Uterus (tissue), 4 donors: ENCODE results near the gene ZNF385C. TPM values are rescaled to one million over a fixed set of nuclear protein-coding genes. Genes with fewer than 3 reads are reported as not detected.

Source experiments
- DNase-seq, 2 donors: peaks; one replicate each; pipeline ENCODE4 v3.0.0-alpha.2; 2019 to 2020
- H3K27ac ChIP-seq, 2 donors: fragments of 200-600 bp; sonication (generic); 1 replicate in 1 of 2; 2 replicates in 1 of 2; pipeline ENCODE4 v1.5.1; 2016 to 2018
- H3K27me3 ChIP-seq, 2 donors: fragments of 200-600 bp; sonication (generic); one replicate each; pipeline ENCODE4 v1.5.1; 2018 to 2019; ENCODE audit warnings: control low read depth in 1 of 2
- H3K36me3 ChIP-seq, 2 donors: fragments of 200-600 bp; sonication (generic); one replicate each; pipeline ENCODE4 v1.5.1; 2019; ENCODE audit warnings: control low read depth in 1 of 2
- H3K4me1 ChIP-seq, 2 donors: fragments of 200-600 bp; sonication (generic); one replicate each; pipeline ENCODE4 v1.5.1; 2018 to 2019; ENCODE audit warnings: control low read depth in 1 of 2
- H3K4me3 ChIP-seq, 2 donors: fragments of 200-600 bp; sonication (generic); 1 replicate in 1 of 2; 2 replicates in 1 of 2; pipeline ENCODE4 v1.5.1; 2018 to 2019; ENCODE audit warnings: mild to moderate bottlenecking in 1 of 2
- H3K9me3 ChIP-seq, 2 donors: fragments of 200-600 bp; sonication (generic); one replicate each; pipeline ENCODE4 v1.5.1; 2019; ENCODE audit warnings: control low read depth in 1 of 2
- POLR2A ChIP-seq, 2 donors: fragments of 450-650 bp; IDR thresholded peaks; one replicate each; pipeline ENCODE4 v1.6.1; 2016; ENCODE audit warnings: antibody characterized with exemption in 2 of 2, mild to moderate bottlenecking in 1 of 2, moderate library complexity in 1 of 2
- intact Hi-C: fragments of 100-400 bp; cut with DNase I; formaldehyde crosslinking; loops from one replicate; pipeline ENCODE4 v1.15.1; 2023; ENCODE audit warnings: low total_unique reads
- total RNA-seq, 4 donors: library from RNA; depleted of rRNA in 3 of 4; stranded (reverse); fragments of >200 nt in 3 of 4; gene quantifications; one replicate each; pipeline versions ENCODE4 v1.1.0 to v1.2.4, GENCODE V29; 2014 to 2023
- TF ChIP-seq, protein P1 (sequence below), 4 experiments: fragments of 200-600 bp in 2 of 4; fragments of 450-650 bp in 2 of 4; sonication (generic) in 2 of 4; IDR thresholded peaks; one replicate each; pipeline ENCODE4 v1.5.1; 2016 to 2019; ENCODE audit warnings: antibody characterized with exemption in 4 of 4, mild to moderate bottlenecking in 2 of 4, moderate library complexity in 1 of 4
- donor health status: DM: yes; HTN: yes; CAD: no.

ZNF385C gene
- total RNA-seq, 4 donors from 2014 or later: 0.48 to 1.0 TPM; not detected in 2

DNA sequence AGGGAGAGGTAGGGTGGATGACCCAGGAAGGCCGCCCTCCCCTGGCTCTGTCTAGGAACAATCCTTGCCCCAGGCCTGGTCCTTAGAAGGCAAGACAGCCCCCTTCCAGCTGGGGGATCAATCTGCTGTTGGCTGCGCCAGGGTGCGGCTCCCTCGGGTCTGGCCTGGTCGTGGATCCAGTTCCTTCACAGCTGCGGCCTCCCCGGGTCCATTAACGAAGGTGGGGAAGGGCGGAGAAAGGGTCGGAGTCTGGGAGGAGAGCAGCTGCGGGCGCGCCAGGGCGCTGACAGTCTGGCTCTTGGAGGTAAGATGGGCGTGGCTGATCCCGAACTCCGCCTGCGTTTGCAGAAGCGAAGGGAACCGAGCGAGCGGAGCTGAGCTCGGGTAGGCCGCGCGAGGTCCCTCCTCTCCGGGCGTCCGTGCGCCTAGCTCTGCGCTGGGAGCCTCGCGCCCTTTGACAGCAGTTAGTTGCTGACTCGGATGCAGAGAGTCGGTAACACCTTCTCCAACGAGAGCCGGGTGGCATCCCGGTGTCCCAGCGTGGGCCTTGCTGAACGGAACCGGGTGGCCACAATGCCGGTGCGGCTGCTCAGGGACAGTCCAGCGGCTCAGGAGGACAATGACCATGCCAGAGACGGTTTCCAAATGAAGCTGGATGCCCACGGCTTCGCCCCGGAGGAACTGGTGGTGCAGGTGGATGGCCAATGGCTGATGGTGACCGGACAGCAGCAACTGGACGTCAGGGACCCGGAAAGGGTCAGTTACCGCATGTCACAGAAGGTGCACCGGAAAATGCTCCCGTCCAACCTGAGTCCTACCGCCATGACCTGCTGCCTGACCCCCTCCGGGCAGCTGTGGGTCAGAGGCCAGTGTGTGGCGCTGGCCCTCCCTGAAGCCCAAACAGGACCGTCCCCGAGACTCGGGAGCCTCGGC, 24.4 kb upstream of the ZNF385C start, which contains the start of gene HSPB9:
TSS of gene HSPB9 (plus strand) at position 434 of the 933 bp plus-strand sequence. CDS start at position 481, 47 bp downstream.
- H3K9me3 ChIP-seq: no peaks in the 10 kb centered on the region
- peak within 1 kb of the TSS; percentile 22 to 77 for H3K27ac ChIP-seq
- no peaks in the 10 kb centered on the region for H3K36me3 ChIP-seq
- H3K4me3 ChIP-seq: peak within 1 kb of the TSS in 1 of 2 donors; percentile 1
- TF ChIP-seq POLR2A (IDR thresholded peaks at IDR 0.05): no peak
- TF ChIP-seq, protein P1, sequence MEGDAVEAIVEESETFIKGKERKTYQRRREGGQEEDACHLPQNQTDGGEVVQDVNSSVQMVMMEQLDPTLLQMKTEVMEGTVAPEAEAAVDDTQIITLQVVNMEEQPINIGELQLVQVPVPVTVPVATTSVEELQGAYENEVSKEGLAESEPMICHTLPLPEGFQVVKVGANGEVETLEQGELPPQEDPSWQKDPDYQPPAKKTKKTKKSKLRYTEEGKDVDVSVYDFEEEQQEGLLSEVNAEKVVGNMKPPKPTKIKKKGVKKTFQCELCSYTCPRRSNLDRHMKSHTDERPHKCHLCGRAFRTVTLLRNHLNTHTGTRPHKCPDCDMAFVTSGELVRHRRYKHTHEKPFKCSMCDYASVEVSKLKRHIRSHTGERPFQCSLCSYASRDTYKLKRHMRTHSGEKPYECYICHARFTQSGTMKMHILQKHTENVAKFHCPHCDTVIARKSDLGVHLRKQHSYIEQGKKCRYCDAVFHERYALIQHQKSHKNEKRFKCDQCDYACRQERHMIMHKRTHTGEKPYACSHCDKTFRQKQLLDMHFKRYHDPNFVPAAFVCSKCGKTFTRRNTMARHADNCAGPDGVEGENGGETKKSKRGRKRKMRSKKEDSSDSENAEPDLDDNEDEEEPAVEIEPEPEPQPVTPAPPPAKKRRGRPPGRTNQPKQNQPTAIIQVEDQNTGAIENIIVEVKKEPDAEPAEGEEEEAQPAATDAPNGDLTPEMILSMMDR (IDR thresholded peaks at IDR 0.05): no peak
- no peaks in the 10 kb centered on the region for H3K27me3 ChIP-seq
- intact Hi-C loops: no loop called here
- H3K4me1 ChIP-seq: peaks cover 0 to 9% of the 10 kb centered on the region in 2 donors
- DNase-seq: peak in 1 of 2 donors; percentile 69

DNA sequence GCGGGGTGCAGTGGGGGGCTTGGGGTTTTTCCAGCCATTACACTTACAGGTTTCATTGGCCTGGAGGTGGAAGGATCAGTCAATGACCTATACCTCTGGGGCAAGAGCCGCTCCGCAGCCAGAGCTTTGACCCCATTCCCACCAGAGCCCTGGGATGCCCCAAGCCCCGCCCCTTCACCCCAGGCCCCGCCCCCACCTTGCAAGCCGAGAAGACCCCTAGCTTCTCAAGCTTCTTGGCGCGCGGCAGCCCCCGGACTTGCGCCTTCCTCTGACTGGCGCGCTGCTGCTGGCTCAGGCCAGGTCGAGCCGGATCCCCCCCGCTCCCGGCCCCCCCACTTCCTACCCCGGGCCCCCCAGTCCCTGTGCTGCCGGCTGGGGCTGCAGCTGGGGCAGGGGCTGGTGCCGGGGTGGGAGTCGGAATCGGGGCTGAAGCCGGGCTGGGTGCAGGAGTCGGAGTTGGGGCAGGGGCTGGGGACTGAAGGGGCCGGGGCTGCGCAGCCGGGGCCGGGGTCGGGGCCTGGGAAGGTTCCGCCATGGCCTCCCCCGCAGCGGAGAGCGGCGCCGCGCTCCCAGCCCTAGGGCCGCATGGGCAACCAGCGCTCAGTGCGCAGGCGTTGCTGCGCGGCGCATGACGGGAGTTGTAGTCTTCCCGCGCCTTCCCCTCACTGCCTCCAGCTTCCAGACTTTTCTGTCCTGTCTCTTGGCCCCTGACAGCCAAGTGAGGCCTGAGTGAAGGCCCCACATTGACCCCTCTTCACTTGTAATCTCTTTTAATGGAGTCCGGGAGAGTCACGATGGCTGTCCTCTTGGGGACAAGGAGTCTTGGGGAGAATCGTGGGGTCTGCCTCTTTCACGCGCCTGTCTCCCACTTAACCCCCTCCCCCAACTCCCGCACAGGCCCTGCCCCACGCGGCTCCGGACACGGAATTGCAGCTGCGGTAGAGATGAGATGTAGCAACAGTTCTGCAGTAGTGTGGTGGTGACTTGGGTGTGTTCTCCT, 22.8 kb upstream of the ZNF385C start, which contains the start of gene KAT2A:
TSS of gene KAT2A (minus strand) at position 598 of the 1,000 bp plus-strand sequence. CDS start at position 535, 63 bp downstream.
- intact Hi-C loops: no loop called here
- peak; percentile 76 to 87 for DNase-seq
- H3K27ac ChIP-seq: peak within 1 kb of the TSS; percentile 67 to 77

DNA sequence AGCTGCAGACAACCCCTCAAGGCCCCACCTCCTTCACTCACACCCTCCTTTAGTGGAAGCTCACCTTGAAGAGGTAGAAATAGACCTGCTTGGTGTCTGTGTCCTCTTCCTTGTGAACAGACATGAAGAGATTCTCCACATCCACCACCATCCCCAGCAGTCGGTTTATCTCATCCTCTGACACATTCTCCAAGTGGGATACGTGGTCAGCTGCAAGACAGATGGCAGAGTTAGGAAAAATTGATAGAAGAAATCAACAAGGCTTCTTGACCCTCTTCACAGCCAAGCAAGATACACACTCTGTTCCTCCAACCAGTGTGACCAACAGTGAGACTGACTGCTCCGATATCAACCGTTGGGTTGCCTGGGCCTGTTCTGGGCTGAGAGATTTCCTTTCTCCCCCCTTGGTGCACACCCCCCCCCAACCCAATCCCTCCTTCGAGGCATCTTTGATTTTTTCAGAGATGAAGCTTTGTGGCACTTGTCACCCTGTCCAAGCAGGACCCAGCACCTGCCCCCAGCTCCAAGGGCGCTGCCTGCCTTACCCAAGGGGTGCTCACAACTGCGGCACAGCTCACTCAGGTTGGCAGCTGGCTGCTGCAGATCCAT, 22.0 kb upstream of the ZNF385C start:
- Histone ChIP-seq H3K27ac (no peak overlapping the region), H3K27me3 (no peaks in the 10 kb centered on the region), H3K4me3 (peak overlapping the region; percentile 86 to 90), H3K36me3 (no peaks in the 10 kb centered on the region), H3K4me1 (peaks cover 0 to 9% of the 10 kb centered on the region in 2 donors), H3K9me3 (no peaks in the 10 kb centered on the region)
- intact Hi-C loops: no loop called here
- no peak for DNase-seq
- TF ChIP-seq, protein P1 (IDR thresholded peaks at IDR 0.05): no peak
- no peak for TF ChIP-seq POLR2A (IDR thresholded peaks at IDR 0.05)

More for the DNA sequence above, 22.8 kb upstream of the ZNF385C start, which contains the start of gene KAT2A:
- Histone ChIP-seq H3K36me3 (no peaks in the 10 kb centered on the region), H3K9me3 (no peaks in the 10 kb centered on the region), H3K27me3 (no peaks in the 10 kb centered on the region), H3K4me3 (peak within 1 kb of the TSS; percentile 86 to 90), H3K4me1 (peaks cover 0 to 9% of the 10 kb centered on the region in 2 donors)
- peak in 1 of 2 donors; percentile 40 for TF ChIP-seq POLR2A (IDR thresholded peaks at IDR 0.05)
- TF ChIP-seq, protein P1 (IDR thresholded peaks at IDR 0.05): no peak

DNA sequence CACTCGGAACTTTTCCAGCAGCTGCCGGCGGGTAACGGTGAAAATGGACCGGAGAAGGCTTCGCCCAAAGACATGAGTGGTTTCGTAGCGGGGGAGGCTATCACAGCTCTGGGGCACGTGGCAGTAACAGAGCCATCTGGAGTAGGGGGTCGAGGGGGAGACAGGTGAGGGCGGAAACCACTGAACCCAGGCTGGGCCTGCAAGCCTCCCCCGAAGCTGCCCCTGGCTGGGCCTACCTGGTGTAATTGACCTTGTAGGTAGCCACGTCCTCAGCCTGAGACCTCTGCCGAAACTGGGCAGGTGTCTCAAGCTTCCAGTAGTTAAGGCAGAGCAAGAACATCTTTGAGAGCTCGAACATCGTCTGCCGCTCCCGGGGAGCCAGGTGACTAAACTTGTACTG, 21.0 kb upstream of the ZNF385C start:
- Histone ChIP-seq H3K4me1 (peaks cover 0 to 9% of the 10 kb centered on the region in 2 donors), H3K4me3 (no peak overlapping the region), H3K27me3 (no peaks in the 10 kb centered on the region), H3K9me3 (no peaks in the 10 kb centered on the region), H3K36me3 (no peaks in the 10 kb centered on the region), H3K27ac (no peak overlapping the region)
- DNase-seq: no peak
- no peak for TF ChIP-seq POLR2A (IDR thresholded peaks at IDR 0.05)
- TF ChIP-seq, protein P1 (IDR thresholded peaks at IDR 0.05): no peak
- intact Hi-C loops: loop anchor here (5.0 to 10.0 kb wide), 3 partner anchors 52 to 154 kb away; partner anchors contain the start of gene CNP
